ENCODE measurements around the gene GRIN3B.
"Not testable (repeated sequence)": the region's sequence is repeated elsewhere in the genome, so short reads cannot be mapped to it uniquely, and the experiment has no call there.

Gene GRIN3B, protein sequence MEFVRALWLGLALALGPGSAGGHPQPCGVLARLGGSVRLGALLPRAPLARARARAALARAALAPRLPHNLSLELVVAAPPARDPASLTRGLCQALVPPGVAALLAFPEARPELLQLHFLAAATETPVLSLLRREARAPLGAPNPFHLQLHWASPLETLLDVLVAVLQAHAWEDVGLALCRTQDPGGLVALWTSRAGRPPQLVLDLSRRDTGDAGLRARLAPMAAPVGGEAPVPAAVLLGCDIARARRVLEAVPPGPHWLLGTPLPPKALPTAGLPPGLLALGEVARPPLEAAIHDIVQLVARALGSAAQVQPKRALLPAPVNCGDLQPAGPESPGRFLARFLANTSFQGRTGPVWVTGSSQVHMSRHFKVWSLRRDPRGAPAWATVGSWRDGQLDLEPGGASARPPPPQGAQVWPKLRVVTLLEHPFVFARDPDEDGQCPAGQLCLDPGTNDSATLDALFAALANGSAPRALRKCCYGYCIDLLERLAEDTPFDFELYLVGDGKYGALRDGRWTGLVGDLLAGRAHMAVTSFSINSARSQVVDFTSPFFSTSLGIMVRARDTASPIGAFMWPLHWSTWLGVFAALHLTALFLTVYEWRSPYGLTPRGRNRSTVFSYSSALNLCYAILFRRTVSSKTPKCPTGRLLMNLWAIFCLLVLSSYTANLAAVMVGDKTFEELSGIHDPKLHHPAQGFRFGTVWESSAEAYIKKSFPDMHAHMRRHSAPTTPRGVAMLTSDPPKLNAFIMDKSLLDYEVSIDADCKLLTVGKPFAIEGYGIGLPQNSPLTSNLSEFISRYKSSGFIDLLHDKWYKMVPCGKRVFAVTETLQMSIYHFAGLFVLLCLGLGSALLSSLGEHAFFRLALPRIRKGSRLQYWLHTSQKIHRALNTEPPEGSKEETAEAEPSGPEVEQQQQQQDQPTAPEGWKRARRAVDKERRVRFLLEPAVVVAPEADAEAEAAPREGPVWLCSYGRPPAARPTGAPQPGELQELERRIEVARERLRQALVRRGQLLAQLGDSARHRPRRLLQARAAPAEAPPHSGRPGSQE

GRCh38 chr19:1000095-1000494, at the start of gene GRIN3B:
TSS of gene GRIN3B (plus strand) at chr19:1000419. CDS start at chr19:1000438, 19 bp downstream.
- peak; percentile 56 to 78 (median 58) for DNase-seq (ENCODE audit: low read depth in 3 of 3)

- DNase-seq (ENCODE audit: low read depth in 3 of 3), result no peak
Observed at GRCh38 chr19:952049-952679, 48.1 kb upstream of the GRIN3B start.

DNA sequence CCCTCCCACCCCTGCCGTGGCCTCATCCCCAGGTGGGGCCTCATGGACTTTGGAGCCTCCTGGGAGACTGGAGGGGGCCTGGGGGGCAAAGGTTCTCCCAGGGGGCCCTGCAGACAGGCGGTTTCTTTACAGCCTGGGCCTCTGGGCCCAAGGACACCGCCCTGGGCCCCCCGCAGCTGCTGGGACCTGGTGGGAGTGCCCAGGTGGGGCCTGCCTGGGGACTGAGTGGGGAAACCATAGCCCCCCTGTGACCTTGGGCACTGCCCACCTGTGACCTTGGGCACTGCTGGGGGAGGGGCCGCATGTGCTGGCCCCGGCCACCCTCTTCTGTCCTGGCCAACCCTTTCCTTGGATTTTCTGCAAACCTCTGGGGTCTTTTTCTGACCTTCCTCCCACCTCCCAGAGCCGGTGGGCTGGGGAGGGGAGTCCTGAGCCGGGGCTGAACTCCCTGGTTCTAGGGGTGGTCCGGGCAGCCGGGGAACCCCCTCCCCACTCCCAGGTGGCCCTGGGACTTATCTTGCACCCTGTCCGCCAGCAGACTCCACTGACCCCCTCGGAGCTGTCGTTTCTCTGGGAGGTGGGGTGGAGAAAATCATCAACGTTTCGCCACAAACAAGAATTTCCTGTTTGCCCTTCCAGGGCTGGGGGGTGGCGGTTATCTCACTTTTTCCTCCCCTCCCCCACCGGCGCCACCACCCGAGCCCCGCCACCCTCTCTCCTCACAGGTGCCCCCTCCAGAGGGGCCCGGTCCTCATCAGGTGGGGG, 47.4 kb upstream of the GRIN3B start:
- no peak for DNase-seq (ENCODE audit: low read depth in 3 of 3)

DNA sequence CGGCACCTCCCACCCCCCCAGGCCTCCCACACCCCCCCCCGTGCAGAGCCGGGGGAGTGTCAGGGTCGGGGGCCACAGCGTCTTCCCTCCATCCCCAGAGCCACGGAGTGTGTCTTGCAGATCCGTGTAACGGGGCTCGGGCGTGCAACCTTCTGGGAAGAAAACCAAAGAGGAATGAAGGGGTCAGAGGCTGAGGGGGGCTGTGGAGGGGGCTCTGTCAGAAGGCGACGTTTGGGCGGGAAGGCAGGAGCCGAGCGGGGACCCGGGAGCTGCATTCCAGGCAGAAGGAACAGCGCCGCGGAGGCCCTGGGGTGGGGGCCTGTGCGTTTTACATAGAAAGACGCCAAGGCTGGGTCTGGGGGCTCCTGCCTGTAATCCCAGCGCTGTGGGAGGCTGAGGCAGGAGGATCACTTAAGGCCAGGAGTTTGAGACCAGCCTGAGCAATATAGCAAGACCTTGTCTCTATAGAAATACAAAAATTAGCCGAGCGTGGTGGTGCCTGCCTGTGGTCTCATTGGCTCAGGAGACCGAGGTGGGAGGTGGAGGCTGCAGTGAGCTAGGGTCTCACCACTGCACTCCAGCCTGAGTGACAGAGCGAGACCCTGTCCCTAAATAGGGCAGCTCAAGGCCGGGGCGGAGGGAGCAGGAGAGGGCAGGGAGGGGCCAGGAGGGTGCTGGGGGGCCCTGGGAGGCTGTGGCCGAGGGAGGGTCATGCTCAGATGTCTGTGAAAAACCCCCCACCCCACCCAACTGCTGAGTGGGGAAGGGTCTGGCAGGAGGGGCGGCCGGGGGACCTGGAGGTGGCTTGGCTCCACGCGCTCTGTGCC, 46.6 kb upstream of the GRIN3B start:
- no peak for DNase-seq (ENCODE audit: low read depth in 3 of 3)

DNA sequence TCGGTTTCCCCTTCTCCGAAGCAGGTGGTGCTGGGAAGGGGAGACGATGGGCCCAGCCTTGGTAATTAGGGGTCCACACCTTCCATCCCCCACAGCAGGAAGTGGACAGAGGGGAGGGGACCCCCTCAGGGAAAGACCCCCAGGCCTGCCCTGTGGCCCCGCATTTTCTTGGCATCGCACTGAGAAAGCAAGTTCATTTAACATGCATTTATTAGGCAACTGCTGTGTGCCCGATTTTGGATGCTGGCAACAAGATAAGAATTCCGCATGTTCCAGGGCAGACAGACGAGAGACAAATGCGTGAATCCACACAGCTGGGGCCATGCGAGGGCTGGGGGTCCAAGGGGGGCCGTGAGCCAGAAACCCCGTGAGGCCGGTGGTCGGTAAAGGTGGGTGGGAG, 45.9 kb upstream of the GRIN3B start:
- no peak for DNase-seq (ENCODE audit: low read depth in 3 of 3)

- DNase-seq (ENCODE audit: low read depth in 3 of 3), result no peak
Observed at GRCh38 chr19:954672-955494, 45.3 kb upstream of the GRIN3B start.

DNA sequence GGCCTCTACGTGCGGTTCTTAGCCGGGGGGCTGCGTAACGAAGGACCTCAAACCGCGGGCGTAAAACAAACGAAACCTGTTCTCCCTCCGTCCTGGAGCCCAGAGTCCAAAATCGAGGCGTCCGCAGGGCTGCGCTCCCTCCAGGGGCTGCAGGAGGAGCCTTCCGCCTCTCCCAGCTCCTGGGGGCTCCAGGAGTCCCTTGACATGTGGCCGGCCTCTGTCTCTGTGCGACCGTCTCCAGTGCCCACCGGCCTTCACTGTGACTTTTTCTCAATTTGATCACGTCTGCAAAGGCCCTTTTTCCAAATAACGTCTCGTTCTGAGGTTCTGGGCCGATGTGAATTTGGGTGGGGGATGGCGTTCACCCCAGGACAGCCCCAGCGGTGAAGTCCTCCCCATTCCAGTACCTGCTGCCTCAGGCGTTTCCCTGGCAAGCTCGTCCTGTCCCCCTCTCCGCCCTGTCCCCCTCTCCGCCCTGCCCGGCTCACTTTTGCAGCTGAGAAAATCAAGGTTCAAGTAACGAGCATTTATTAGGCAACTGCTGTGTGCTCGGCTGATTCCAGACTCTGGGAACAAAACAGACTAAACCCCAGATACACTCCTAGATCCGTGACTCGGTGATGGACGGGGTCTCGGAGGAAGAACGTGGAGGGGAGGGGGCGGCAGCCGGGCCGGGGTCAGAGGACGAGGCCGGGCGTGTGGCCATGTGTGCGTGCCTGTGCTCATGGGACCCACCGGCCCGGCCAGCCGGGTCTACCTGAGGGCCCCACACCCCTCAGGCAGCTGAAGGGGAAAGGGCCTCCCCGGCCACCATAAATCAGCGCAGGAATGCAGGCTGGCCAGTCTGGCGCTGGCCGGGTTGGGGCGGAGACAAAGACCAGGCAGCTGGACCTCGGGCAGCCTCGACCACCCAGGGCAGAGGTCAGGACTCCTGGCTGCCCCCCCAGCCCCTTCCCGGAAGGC, 44.1 kb upstream of the GRIN3B start:
- no peak for DNase-seq (ENCODE audit: low read depth in 3 of 3)

DNA sequence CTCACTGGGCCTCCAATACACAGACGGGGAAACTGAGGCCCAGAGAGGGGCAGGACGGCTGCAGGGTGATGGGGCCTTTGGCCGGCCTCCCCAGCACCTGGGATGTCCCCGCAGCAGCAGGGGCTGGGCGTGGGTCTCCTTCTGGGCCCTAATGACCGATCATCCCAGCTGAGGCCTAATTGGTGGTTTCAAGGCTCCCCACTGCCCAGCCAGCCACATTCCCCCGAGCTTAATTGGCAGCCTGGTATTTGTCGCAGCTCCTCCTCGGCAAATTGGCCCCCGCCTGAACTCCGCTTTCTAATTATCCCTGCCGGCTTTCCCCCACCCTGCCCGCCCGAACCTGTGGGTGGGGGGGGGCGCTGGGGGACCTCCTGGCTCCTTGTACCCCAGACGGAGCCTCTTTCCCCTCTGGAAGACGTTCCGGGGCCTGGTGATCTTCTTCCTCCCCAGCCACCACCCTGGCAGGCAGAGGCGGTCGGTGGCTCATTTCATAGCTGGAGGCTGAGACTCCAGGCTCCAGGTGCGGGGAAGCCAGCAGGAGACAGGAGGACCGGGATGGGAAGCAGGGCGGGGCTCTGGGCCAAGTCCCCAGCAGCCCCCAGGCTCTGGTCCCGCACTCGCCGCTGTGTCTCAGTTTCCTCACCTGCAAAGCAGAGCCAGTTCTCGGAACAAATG, 43.3 kb upstream of the GRIN3B start:
- no peak for DNase-seq (ENCODE audit: low read depth in 3 of 3)

GRCh38 chr19:957578-957977, 42.6 kb upstream of the GRIN3B start:
- not testable (repeated sequence) for DNase-seq (ENCODE audit: low read depth in 3 of 3)

GRCh38 chr19:958967-959855, 41.0 kb upstream of the GRIN3B start:
- DNase-seq (ENCODE audit: low read depth in 3 of 3), result peak in 2 of 3 donors; percentile 40 to 57

- no peak for DNase-seq (ENCODE audit: low read depth in 3 of 3)
Observed at GRCh38 chr19:960020-960419, 40.2 kb upstream of the GRIN3B start.

DNA sequence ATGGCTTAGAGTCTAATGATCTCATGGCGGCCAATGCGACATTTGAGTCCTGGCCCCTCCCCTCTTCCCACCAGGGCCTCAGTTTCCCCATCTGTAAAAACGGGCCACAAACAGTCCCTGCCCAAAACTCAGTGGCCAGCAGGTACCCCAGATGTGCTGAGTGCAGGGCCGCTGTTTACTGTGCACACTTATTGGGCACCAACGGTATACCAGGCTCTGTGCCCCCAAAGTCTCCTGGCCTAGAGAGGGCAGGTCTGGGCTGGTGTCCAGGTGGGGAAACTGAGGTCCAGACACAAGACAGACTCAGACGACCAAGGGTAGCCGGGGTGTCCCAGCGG, 39.6 kb upstream of the GRIN3B start:
- no peak for DNase-seq (ENCODE audit: low read depth in 3 of 3)

- DNase-seq (ENCODE audit: low read depth in 3 of 3), result no peak
Observed at GRCh38 chr19:961866-962620, 38.2 kb upstream of the GRIN3B start.

- DNase-seq (ENCODE audit: low read depth in 3 of 3), result no peak
Observed at GRCh38 chr19:962683-963400, 37.4 kb upstream of the GRIN3B start.

DNA sequence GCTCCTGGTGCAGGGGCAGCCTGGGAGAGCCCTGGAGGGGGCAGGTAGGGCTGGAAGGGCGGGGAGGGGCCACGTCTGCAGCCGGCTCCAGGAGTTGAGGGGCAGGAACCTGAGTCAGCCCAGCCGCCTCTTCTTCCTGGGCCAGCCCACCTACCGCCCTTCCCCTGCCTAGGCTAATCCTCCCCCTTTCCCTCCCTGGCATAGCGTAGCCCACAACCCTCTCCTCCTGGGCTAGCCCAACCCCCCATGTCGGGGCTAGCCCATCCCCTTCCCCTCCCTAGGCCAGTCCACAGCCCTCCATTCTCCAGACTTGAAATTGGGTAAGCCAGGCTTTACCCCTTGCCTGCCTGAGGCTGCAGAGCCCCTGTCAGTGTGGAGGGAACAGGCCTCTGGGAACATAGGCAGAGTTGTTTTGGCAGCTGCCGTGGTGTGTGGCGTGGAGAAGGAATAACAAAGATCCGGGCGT, 36.7 kb upstream of the GRIN3B start:
- no peak for DNase-seq (ENCODE audit: low read depth in 3 of 3)

Data from stimulated activated CD4-positive, alpha-beta T cell treated with anti-CD3 and anti-CD28 coated beads, TNF-alpha, amount 100 ng/mL, for 48 hours (primary cell).